Astrocyte (in vitro differentiated cells and primary cell): ENCODE measurements around the gene CCR5AS.

Source experiments
- DNase-seq: peaks from one replicate; pipeline ENCODE4 v3.0.0-alpha.2; 2010; ENCODE audit warnings: low read depth
- FAIRE-seq: peaks from 2 replicates; lab custom pipeline; 2011; peaks lifted over from hg19 to GRCh38; lab: Jason Lieb, UNC
- H2AFZ ChIP-seq: 2 replicates; pipeline ENCODE4 v1.6.0; 2012; ENCODE audit warnings: low read depth, low read length, inconsistent platforms
- H3K27ac ChIP-seq: 2 replicates; pipeline ENCODE4 v1.5.1; 2011; ENCODE audit warnings: low read depth, low read length, inconsistent platforms
- H3K27me3 ChIP-seq: 2 replicates; pipeline ENCODE4 v1.6.0; 2011; ENCODE audit warnings: low read length, inconsistent platforms; ENCODE audit not compliant: insufficient read depth
- H3K36me3 ChIP-seq: 2 replicates; pipeline ENCODE4 v1.5.1; 2011; ENCODE audit warnings: low read length, inconsistent platforms; ENCODE audit not compliant: insufficient read depth
- H3K4me1 ChIP-seq: 2 replicates; pipeline ENCODE4 v1.5.1; 2011; ENCODE audit warnings: low read length, inconsistent platforms; ENCODE audit not compliant: insufficient read depth
- H3K4me2 ChIP-seq: 2 replicates; pipeline ENCODE4 v1.6.0; 2012; ENCODE audit warnings: low read length, inconsistent platforms
- H3K4me3 ChIP-seq: 2 replicates; pipeline ENCODE4 v1.5.1; 2011; ENCODE audit warnings: low read depth, mild to moderate bottlenecking, low read length, inconsistent platforms; ENCODE audit not compliant: insufficient read depth
- H3K79me2 ChIP-seq: 2 replicates; pipeline ENCODE4 v1.6.0; 2012; ENCODE audit warnings: mild to moderate bottlenecking, low read length, inconsistent platforms; ENCODE audit not compliant: insufficient read depth
- H3K9ac ChIP-seq: 2 replicates; pipeline ENCODE4 v1.6.0; 2012; ENCODE audit warnings: mild to moderate bottlenecking, low read length, inconsistent platforms
- H3K9me3 ChIP-seq: 2 replicates; pipeline ENCODE4 v1.5.1; 2012; ENCODE audit warnings: low read depth, mild to moderate bottlenecking, low read length, inconsistent platforms; ENCODE audit not compliant: insufficient read depth
- H4K20me1 ChIP-seq: 2 replicates; pipeline ENCODE4 v1.6.0; 2012; ENCODE audit warnings: low read length, inconsistent platforms; ENCODE audit not compliant: insufficient read depth
- H3K27ac Mint-ChIP-seq: one replicate; pipeline ENCODE4 v1.8.0; 2021; ENCODE audit warnings: mild to moderate bottlenecking, mixed read lengths; ENCODE audit not compliant: unreplicated experiment
- H3K27me3 Mint-ChIP-seq: one replicate; pipeline ENCODE4 v1.8.0; 2021; ENCODE audit warnings: low read depth, mixed read lengths; ENCODE audit not compliant: unreplicated experiment
- H3K36me3 Mint-ChIP-seq: one replicate; pipeline ENCODE4 v1.8.0; 2021; ENCODE audit warnings: low read depth, mixed read lengths; ENCODE audit not compliant: unreplicated experiment
- H3K4me1 Mint-ChIP-seq: one replicate; pipeline ENCODE4 v1.8.0; 2021; ENCODE audit warnings: low read depth, mixed read lengths; ENCODE audit not compliant: unreplicated experiment
- H3K4me3 Mint-ChIP-seq: one replicate; pipeline ENCODE4 v1.8.0; 2021; ENCODE audit warnings: mild to moderate bottlenecking, moderate library complexity, mixed read lengths; ENCODE audit not compliant: unreplicated experiment
- H3K9me3 Mint-ChIP-seq: one replicate; pipeline ENCODE4 v1.8.0; 2021; ENCODE audit warnings: mild to moderate bottlenecking, mixed read lengths; ENCODE audit not compliant: unreplicated experiment
- CTCF ChIP-seq: IDR thresholded peaks from 2 replicates; pipeline ENCODE4 v1.5.1; 2011; ENCODE audit warnings: low read depth, mild to moderate bottlenecking, inconsistent platforms, low read length, moderate library complexity; ENCODE audit not compliant: insufficient read depth
- EZH2 ChIP-seq: IDR thresholded peaks from 2 replicates; pipeline ENCODE4 v1.6.1; 2012; ENCODE audit warnings: mild to moderate bottlenecking, low read length, inconsistent platforms; ENCODE audit not compliant: insufficient read depth

CCR5AS gene

GRCh38 chr3:46349484-46350261 is 57.2 kb downstream of the CCR5AS start:
- H3K9me3 ChIP-seq, result no peaks in the 10 kb centered on the region
- Mint-ChIP-seq H3K27ac (no peak overlapping the region), H3K27me3 (peaks cover 26% of the 10 kb centered on the region), H3K4me1 (peaks cover 14% of the 10 kb centered on the region), H3K9me3 (no peaks in the 10 kb centered on the region), H3K4me3 (no peak overlapping the region), H3K36me3 (no peaks in the 10 kb centered on the region)
- H3K79me2 ChIP-seq, result no peaks in the 10 kb centered on the region
- no peak overlapping the region for H3K4me2 ChIP-seq
- H3K27me3 ChIP-seq, result peaks cover 18% of the 10 kb centered on the region
- H4K20me1 ChIP-seq, result no peaks in the 10 kb centered on the region
- DNase-seq (no peak), FAIRE-seq (no peak)
- TF ChIP-seq CTCF (no peak), EZH2 (no peak)
- no peak overlapping the region for H2AFZ ChIP-seq
- H3K9ac ChIP-seq, result no peak overlapping the region
- no peak overlapping the region for H3K27ac ChIP-seq
- no peaks in the 10 kb centered on the region for H3K36me3 ChIP-seq
- no peak overlapping the region for H3K4me3 ChIP-seq
- no peaks in the 10 kb centered on the region for H3K4me1 ChIP-seq

DNA sequence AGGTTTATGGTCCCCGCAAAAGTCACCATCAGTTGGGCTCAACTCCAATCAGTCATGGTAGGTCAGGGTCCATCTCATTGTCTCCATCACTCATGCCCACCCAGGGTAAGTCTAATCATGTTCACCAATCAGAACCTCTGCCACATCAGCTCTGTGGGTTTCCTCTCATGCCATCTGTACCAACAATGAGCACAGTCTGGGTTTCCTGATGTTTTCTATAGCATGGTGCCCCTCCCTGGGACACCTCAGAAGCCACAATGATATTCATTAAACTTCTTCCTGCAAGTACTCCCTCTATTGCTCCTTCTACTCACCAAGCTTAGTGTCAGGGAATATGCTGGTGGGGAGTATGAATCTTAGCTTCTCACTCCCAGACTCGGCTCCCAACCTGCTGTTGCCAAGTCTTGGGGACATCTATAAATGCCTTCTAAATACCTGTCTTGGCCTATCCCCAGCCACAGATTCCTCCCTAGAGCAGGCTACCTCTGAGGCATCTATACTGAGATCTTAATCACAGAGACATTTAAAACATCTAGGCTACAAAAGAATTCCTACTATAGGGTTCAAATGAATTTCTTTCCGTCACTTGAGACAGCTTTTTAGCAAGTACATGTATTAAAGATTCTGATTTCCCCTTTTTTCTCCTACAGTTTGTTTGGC is 57.9 kb downstream of the CCR5AS start:
- Mint-ChIP-seq H3K4me1 (peaks cover 7% of the 10 kb centered on the region), H3K36me3 (no peaks in the 10 kb centered on the region), H3K9me3 (no peaks in the 10 kb centered on the region), H3K27ac (no peak overlapping the region), H3K27me3 (peaks cover 25% of the 10 kb centered on the region), H3K4me3 (no peak overlapping the region)
- TF ChIP-seq CTCF (no peak), EZH2 (no peak)
- no peaks in the 10 kb centered on the region for H3K36me3 ChIP-seq
- H4K20me1 ChIP-seq, result no peaks in the 10 kb centered on the region
- H3K4me2 ChIP-seq, result no peak overlapping the region
- no peak overlapping the region for H3K27ac ChIP-seq
- no peak overlapping the region for H3K9ac ChIP-seq
- H2AFZ ChIP-seq, result no peak overlapping the region
- DNase-seq, result no peak
- H3K79me2 ChIP-seq, result no peaks in the 10 kb centered on the region
- H3K4me3 ChIP-seq, result no peak overlapping the region
- no peak for FAIRE-seq
- H3K27me3 ChIP-seq, result peaks cover 15% of the 10 kb centered on the region
- no peaks in the 10 kb centered on the region for H3K9me3 ChIP-seq
- no peaks in the 10 kb centered on the region for H3K4me1 ChIP-seq

GRCh38 chr3:46344476-46344875 is 62.4 kb downstream of the CCR5AS start:
- no peaks in the 10 kb centered on the region for H3K79me2 ChIP-seq
- H3K9ac ChIP-seq, result no peak overlapping the region
- Mint-ChIP-seq H3K36me3 (no peaks in the 10 kb centered on the region), H3K27ac (no peak overlapping the region), H3K4me3 (no peak overlapping the region), H3K27me3 (peaks cover 2% of the 10 kb centered on the region), H3K9me3 (peaks cover 1% of the 10 kb centered on the region), H3K4me1 (no peaks in the 10 kb centered on the region)
- DNase-seq, result no peak
- FAIRE-seq, result no peak
- H3K27me3 ChIP-seq, result peaks cover 2% of the 10 kb centered on the region
- no peaks in the 10 kb centered on the region for H4K20me1 ChIP-seq
- H3K36me3 ChIP-seq, result no peaks in the 10 kb centered on the region
- no peaks in the 10 kb centered on the region for H3K9me3 ChIP-seq
- H3K4me1 ChIP-seq, result no peaks in the 10 kb centered on the region
- no peak overlapping the region for H2AFZ ChIP-seq
- H3K27ac ChIP-seq, result no peak overlapping the region
- H3K4me2 ChIP-seq, result no peak overlapping the region
- no peak for TF ChIP-seq CTCF
- TF ChIP-seq EZH2, result no peak
- no peak overlapping the region for H3K4me3 ChIP-seq
